Measurements from ENCODE around the gene ANKDD1B.

Gene ANKDD1B

DNA sequence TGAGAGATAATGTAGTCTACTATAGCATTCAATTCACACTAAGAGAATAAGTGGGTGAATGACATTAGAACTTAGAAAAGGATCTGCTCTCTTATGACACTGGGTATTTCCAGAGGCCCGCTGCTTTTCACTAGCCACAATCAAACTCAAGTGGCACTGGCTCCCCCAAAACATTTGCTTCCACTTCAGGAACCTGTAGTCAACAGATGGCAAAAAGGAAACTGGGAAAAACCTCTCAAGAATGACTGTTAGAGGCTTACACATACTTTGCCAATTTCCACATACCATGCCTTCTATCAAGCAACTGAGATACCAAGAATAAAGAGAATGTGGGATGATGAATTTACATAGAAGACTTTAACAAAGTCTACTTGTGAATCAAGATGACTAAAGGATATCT lies 94.8 kb downstream of the ANKDD1B start:
- TF ChIP-seq, protein P1, sequence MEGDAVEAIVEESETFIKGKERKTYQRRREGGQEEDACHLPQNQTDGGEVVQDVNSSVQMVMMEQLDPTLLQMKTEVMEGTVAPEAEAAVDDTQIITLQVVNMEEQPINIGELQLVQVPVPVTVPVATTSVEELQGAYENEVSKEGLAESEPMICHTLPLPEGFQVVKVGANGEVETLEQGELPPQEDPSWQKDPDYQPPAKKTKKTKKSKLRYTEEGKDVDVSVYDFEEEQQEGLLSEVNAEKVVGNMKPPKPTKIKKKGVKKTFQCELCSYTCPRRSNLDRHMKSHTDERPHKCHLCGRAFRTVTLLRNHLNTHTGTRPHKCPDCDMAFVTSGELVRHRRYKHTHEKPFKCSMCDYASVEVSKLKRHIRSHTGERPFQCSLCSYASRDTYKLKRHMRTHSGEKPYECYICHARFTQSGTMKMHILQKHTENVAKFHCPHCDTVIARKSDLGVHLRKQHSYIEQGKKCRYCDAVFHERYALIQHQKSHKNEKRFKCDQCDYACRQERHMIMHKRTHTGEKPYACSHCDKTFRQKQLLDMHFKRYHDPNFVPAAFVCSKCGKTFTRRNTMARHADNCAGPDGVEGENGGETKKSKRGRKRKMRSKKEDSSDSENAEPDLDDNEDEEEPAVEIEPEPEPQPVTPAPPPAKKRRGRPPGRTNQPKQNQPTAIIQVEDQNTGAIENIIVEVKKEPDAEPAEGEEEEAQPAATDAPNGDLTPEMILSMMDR (IDR thresholded peaks at IDR 0.05; ENCODE audit: control extremely low read depth, extremely low read depth, low read depth, missing control alignments) = no peak
- ChIA-PET CTCF (interaction anchor here (1.2 kb wide), 1 partner anchor 469 kb away, joined by 3 read pairs; no protein-coding TSS in a partner anchor), POLR2A (no interaction called here)
- no peak for DNase-seq (ENCODE audit: extremely low spot score)

DNA sequence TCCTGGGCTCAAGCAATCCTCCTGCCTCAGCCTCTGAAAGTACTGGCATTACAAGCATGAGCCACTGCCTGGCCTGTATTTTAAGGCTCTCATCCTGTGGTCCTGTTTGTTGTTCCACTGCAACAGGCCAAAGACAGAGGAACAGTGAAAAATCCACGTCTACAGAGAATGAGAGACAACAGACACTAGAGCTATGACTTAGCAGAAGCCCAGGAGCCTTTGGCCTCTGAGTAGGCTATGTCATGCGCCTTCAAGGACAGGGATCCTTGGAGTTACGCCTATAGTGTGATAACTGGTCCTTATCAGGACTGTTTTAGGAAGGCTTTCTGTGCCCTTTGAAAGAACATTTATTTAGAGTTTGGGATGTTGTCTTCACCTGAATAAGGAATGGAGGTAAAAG lies 95.5 kb downstream of the ANKDD1B start:
- TF ChIP-seq, protein P1 (IDR thresholded peaks at IDR 0.05; ENCODE audit: control extremely low read depth, extremely low read depth, low read depth, missing control alignments) = no peak
- DNase-seq (ENCODE audit: extremely low spot score) = no peak
- ChIA-PET POLR2A (no interaction called here), CTCF (interaction anchor here (1.2 to 1.6 kb wide), 2 partner anchors 21 to 468 kb away, joined by 3 read pairs; no protein-coding TSS in a partner anchor)

DNA sequence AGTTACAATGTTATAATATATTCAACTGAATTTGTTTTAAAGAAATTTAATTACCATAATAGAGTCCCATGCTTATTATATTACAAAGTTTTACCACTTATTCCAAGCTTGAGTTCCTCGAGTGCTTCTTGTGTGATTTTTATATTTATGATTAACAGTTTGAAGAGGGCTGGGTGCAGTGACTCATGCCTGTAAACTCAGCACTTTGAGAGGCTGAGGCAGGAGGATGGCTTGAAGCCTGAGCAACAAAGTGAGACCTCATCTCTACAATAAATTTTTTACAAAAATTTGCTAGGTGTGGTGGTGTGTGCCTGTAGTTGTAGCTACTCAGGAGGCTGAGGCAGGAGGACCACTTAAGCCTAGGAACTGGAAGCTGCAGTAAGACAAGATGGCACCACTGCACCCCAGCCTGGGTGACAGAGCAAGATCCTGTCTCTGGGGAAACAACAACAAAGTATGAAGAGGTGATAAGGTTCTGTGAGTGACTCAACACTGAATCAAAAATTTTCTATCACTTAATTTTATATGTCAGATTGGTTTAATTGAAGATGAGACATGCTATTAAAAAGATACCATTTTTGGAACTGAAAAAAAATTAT lies 96.8 kb downstream of the ANKDD1B start:
- ChIA-PET POLR2A (no interaction called here), CTCF (interaction anchor here (1.4 to 1.6 kb wide), 2 partner anchors 9 to 19 kb away, joined by 3 to 4 read pairs; partner anchors contain the start of gene POC5)
- TF ChIP-seq, protein P1 (IDR thresholded peaks at IDR 0.05; ENCODE audit: control extremely low read depth, extremely low read depth, low read depth, missing control alignments) = no peak
- no peak for DNase-seq (ENCODE audit: extremely low spot score)

DNA sequence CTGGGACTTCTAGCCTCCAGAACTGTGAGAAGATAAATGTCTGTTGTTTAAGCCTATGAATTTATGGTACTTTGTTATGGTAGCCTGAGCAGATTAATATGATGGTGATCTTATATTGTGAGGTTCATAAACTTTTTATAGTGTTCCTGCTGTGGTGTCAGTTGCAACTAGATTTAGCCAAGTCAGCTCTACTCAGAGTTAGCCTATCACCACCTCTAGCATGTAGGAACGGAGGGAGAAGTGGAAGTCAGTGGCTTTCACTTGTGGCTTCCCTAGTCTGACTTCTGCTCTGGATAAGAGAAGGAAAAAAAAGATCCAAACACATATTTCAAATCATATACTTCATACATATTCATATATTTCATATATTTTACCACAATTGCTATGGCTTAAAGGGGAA lies 99.4 kb downstream of the ANKDD1B start:
- ChIA-PET CTCF (interaction anchor here (1.5 kb wide), 1 partner anchor 43 kb away, joined by 4 read pairs; no protein-coding TSS in a partner anchor), POLR2A (no interaction called here)
- TF ChIP-seq, protein P1 (IDR thresholded peaks at IDR 0.05; ENCODE audit: control extremely low read depth, extremely low read depth, low read depth, missing control alignments) = no peak
- no peak for DNase-seq (ENCODE audit: extremely low spot score)

DNA sequence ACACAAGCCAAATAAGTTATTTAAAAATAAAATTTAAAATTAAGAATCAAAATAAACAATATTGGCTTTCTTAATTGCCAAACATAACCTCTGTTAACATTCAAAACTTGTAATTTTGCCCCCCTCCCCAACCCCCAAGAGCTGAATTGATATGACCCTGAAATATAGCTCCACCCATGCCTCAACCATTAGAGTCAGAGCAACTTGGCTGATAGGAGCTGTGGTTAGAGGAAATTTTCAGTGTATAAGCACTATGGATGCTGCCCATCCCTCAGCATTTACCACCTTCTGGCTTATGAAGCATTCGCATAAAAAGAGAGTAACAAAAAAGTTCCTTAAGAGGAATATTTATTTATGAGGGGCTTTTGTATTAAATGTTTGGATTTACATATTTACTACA lies 99.9 kb downstream of the ANKDD1B start:
- no peak for DNase-seq (ENCODE audit: extremely low spot score)
- ChIA-PET CTCF (interaction anchor here (0.7 to 1.5 kb wide), 4 partner anchors 32 to 464 kb away, joined by 3 to 4 read pairs (median 3); no protein-coding TSS in a partner anchor), POLR2A (no interaction called here)
- TF ChIP-seq, protein P1 (IDR thresholded peaks at IDR 0.05; ENCODE audit: control extremely low read depth, extremely low read depth, low read depth, missing control alignments) = no peak

DNA sequence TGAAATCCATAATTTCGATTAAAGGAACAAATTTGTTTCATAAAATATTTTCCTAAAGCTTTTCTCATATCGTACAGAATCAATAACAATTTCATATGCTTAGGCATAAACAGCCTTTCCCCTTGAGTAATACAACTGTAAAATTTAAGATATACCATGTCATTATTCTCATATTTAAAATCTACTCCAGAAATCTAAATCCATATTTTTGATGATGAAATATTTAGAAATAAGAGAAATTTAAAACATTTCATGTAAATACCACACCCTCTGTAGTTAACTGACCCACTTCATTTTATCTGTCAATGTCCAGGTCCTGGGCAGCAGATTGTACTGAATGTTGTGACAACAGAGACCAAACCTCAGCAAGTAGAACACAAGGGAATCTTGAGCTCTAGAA lies 100.8 kb downstream of the ANKDD1B start:
- no peak for DNase-seq (ENCODE audit: extremely low spot score)
- ChIA-PET POLR2A (no interaction called here), CTCF (interaction anchor here (0.7 to 1.5 kb wide), 6 partner anchors 29 to 463 kb away, joined by 3 to 5 read pairs (median 4); no protein-coding TSS in a partner anchor)
- TF ChIP-seq, protein P1 (IDR thresholded peaks at IDR 0.05; ENCODE audit: control extremely low read depth, extremely low read depth, low read depth, missing control alignments) = no peak
